ENCODE results near the gene APCDD1.

DNA sequence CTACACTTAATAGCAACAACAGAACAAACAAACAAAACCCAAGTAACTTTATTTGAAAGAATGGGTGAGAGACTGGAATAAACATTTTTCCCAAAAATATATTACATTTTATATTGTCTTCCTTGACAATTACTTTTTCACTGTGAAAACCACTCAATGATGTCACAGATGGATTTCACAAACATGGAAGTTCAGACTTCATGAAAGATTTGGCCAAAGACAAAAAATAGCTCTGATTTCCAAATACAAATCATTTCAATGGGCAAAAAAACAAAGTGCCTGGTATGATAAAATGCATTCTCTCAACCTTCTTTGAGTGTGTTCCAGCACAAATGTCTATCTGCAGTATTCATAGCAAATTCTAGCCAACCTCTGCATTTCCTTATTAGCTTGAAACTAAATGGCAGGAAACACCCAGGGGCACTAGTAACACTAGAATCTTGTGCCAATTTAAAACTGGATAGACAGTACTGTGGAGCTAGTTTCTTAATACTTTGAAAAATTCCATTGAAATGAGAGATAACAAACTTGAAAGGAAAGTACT is 42.8 kb downstream of the APCDD1 start:
- TF ChIP-seq, protein P1, sequence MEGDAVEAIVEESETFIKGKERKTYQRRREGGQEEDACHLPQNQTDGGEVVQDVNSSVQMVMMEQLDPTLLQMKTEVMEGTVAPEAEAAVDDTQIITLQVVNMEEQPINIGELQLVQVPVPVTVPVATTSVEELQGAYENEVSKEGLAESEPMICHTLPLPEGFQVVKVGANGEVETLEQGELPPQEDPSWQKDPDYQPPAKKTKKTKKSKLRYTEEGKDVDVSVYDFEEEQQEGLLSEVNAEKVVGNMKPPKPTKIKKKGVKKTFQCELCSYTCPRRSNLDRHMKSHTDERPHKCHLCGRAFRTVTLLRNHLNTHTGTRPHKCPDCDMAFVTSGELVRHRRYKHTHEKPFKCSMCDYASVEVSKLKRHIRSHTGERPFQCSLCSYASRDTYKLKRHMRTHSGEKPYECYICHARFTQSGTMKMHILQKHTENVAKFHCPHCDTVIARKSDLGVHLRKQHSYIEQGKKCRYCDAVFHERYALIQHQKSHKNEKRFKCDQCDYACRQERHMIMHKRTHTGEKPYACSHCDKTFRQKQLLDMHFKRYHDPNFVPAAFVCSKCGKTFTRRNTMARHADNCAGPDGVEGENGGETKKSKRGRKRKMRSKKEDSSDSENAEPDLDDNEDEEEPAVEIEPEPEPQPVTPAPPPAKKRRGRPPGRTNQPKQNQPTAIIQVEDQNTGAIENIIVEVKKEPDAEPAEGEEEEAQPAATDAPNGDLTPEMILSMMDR (IDR thresholded peaks at IDR 0.05; ENCODE audit: low read length): no peak
- TF ChIP-seq EZH2phosphoT487 (IDR thresholded peaks at IDR 0.05; ENCODE audit: low read length): no peak
- TF ChIP-seq EZH2 (optimal IDR thresholded peaks at IDR 0.05; ENCODE audit: low read depth, low read length): no peak
